ENCODE measurements around the gene PALLD. TPM values are rescaled to one million over a fixed set of nuclear protein-coding genes. Genes with fewer than 3 reads are reported as not detected.

PALLD gene
- total RNA-seq, 2 donors from 2014 or later, result 72.1 to 195 TPM

DNA sequence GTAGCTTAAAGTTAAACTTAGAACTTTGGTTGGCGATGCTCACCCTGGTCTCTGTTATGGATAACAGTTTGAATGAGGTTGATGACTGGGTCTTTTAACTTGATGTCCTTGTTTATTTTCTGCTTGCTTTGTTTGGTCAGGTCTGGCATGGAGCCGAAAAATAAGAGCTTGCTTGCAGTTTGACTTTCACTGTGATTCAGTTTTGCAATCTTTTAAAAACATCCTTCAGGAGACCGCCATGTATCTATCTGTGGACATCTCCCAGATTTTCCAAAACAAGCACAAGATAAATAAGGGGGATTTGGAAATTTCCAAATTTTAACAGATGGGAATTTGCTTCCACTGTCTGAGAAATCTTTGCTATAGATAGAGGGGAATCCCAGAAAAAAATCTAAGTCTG, 246.7 kb downstream of the PALLD start:
- Histone ChIP-seq H3K27me3 (no peaks in the 10 kb centered on the region), H3K9me3 (no peaks in the 10 kb centered on the region), H3K4me3 (no peak overlapping the region), H3K36me3 (no peaks in the 10 kb centered on the region), H3K27ac (no peak overlapping the region), H3K4me1 (no peaks in the 10 kb centered on the region), H3K9ac (ENCODE audit: low read depth in 2 of 2, low read length in 2 of 2) (no peak overlapping the region)
- intact Hi-C loops (cut with DNase I), result no loop called here
- no peak for DNase-seq
- TF ChIP-seq, protein P1, sequence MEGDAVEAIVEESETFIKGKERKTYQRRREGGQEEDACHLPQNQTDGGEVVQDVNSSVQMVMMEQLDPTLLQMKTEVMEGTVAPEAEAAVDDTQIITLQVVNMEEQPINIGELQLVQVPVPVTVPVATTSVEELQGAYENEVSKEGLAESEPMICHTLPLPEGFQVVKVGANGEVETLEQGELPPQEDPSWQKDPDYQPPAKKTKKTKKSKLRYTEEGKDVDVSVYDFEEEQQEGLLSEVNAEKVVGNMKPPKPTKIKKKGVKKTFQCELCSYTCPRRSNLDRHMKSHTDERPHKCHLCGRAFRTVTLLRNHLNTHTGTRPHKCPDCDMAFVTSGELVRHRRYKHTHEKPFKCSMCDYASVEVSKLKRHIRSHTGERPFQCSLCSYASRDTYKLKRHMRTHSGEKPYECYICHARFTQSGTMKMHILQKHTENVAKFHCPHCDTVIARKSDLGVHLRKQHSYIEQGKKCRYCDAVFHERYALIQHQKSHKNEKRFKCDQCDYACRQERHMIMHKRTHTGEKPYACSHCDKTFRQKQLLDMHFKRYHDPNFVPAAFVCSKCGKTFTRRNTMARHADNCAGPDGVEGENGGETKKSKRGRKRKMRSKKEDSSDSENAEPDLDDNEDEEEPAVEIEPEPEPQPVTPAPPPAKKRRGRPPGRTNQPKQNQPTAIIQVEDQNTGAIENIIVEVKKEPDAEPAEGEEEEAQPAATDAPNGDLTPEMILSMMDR (IDR thresholded peaks at IDR 0.05), result no peak

GRCh38 chr4:168744021-168744420, 247.2 kb downstream of the PALLD start:
- intact Hi-C loops (cut with DNase I), result no loop called here
- Histone ChIP-seq H3K9ac (ENCODE audit: low read depth in 2 of 2, low read length in 2 of 2) (no peak overlapping the region), H3K27ac (no peak overlapping the region), H3K4me1 (no peaks in the 10 kb centered on the region), H3K4me3 (no peak overlapping the region), H3K9me3 (no peaks in the 10 kb centered on the region), H3K27me3 (no peaks in the 10 kb centered on the region), H3K36me3 (no peaks in the 10 kb centered on the region)
- DNase-seq, result no peak
- TF ChIP-seq, protein P1 (IDR thresholded peaks at IDR 0.05), result no peak

DNA sequence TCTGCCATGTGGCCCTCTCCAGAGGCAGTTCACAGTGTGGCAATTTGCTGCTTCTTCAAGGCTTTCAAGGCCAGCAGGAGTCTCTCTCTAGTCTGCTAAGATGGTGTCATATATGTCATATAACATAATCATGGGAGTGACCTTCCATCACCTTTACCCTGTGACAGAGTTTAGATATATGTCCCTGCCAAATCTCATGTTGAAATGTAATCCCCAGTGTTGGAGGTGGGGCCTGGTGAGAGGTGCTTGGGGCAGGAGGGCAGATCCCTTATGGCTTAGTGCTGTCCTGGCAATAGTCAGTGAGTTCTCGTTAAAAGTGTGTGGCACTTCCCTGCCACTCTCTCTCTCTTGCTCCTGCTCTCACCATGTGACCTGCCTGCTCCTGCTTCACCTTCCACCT, 252.0 kb downstream of the PALLD start:
- DNase-seq, result no peak

GRCh38 chr4:168751263-168752225, 254.7 kb downstream of the PALLD start:
- no peaks in the 10 kb centered on the region for H3K36me3 ChIP-seq

More for the DNA sequence above, 252.0 kb downstream of the PALLD start:
- H3K4me1 ChIP-seq, result no peaks in the 10 kb centered on the region
- TF ChIP-seq, protein P1 (IDR thresholded peaks at IDR 0.05), result no peak
- H3K9me3 ChIP-seq, result no peaks in the 10 kb centered on the region
- H3K9ac ChIP-seq (ENCODE audit: low read depth in 2 of 2, low read length in 2 of 2), result no peak overlapping the region
- intact Hi-C loops (cut with DNase I), result no loop called here
- no peak overlapping the region for H3K27ac ChIP-seq
- H3K36me3 ChIP-seq, result no peaks in the 10 kb centered on the region
- H3K27me3 ChIP-seq, result no peaks in the 10 kb centered on the region
- no peak overlapping the region for H3K4me3 ChIP-seq

DNA sequence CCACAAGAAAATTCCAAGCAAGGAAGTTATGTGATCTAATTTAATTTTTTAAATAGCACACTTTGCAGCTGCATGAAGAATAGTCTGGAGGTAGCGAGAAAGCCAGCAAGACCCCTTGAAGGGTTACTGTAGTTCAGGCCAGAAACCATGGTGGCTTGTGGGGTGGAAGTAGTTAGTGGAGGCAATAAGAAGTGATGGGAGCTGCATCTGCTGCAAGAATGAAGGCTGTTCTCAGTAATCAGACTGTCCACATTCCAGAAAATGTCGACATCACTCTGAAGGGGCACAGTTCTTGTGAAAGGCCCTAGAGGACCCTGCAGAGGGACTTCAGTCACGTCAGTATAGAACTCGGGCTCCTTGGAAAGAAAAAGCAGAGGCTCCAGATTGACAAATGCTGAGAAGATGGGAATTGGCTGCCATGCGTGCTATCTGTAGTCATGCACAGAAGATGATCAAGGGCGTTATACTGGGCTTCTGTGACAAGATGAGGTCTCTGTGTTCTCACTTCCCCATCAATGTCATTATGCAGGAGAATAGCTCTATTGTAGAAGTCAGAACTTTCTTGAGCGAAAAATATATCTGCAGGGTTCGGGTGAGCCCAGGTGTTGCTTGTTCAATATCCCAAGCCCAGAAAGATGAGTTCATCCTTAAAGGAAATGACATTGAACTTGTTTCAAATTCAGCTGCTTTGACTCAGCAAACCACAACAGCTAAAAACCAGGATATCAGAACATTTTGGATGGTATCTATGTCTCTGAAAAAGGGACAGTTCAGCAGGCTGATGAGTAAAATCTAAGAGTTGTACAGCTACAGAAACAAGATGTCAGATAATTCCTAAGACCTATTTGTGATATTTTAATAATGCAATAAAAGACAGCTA, 259.0 kb downstream of the PALLD start:
- TF ChIP-seq, protein P1 (IDR thresholded peaks at IDR 0.05), result no peak

More at GRCh38 chr4:168751263-168752225, 254.7 kb downstream of the PALLD start:
- H3K27ac ChIP-seq, result no peak overlapping the region
- no peak overlapping the region for H3K4me3 ChIP-seq
- H3K27me3 ChIP-seq, result no peaks in the 10 kb centered on the region
- no peak for DNase-seq
- H3K9me3 ChIP-seq, result no peaks in the 10 kb centered on the region
- TF ChIP-seq, protein P1 (IDR thresholded peaks at IDR 0.05), result no peak
- intact Hi-C loops (cut with DNase I), result no loop called here
- H3K4me1 ChIP-seq, result no peaks in the 10 kb centered on the region
- no peak overlapping the region for H3K9ac ChIP-seq (ENCODE audit: low read depth in 2 of 2, low read length in 2 of 2)

More for the DNA sequence above, 259.0 kb downstream of the PALLD start:
- H3K27me3 ChIP-seq, result no peaks in the 10 kb centered on the region
- no peak overlapping the region for H3K4me3 ChIP-seq
- no peak for DNase-seq
- H3K36me3 ChIP-seq, result no peaks in the 10 kb centered on the region
- no peak overlapping the region for H3K27ac ChIP-seq
- H3K9ac ChIP-seq (ENCODE audit: low read depth in 2 of 2, low read length in 2 of 2), result no peak overlapping the region
- H3K4me1 ChIP-seq, result no peaks in the 10 kb centered on the region
- intact Hi-C loops (cut with DNase I), result no loop called here
- H3K9me3 ChIP-seq, result no peaks in the 10 kb centered on the region

Data from colonic mucosa (tissue), 4 donors.